ENCODE measurements around the gene ECM1.

GRCh38 chr1:150473659-150474058 is 34.2 kb upstream of the ECM1 start:
- no peak for TF ChIP-seq CTCF (IDR thresholded peaks at IDR 0.05)
- no peak for TF ChIP-seq ZFX (IDR thresholded peaks at IDR 0.05; ENCODE audit: borderline replicate concordance)

All from 22Rv1 (cell line).